GM19438 (cell line): Measurements from ENCODE around the gene DCC.

ENCODE experiments used
- ATAC-seq: cut with Tn5 transposase; IDR thresholded peaks from one replicate; pipeline ENCODE4 v1.9.1; 2021; ENCODE audit warnings: low read depth; ENCODE audit not compliant: unreplicated experiment

DCC gene

GRCh38 chr18:53281406-53281805 is 941.4 kb downstream of the DCC start:
- ATAC-seq: no peak

DNA sequence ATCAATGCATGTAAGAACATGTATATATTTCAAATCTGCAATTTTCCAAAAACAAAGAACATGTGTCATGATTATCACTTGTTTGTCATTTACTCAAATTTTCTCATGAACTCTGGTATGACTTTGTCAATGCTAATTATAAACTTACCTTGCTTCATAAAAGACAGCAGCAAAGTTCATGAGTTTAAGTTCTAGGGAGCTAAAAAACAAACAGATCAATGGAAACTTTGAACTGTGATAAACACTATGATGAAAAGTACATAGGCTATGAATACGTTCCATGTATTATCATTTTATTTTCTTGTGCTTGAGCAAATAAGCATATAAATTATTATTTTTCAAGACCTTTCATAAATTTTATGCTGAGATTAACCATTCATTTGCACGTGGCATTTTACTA is 943.7 kb downstream of the DCC start:
- no peak for ATAC-seq

- no peak for ATAC-seq
Observed at GRCh38 chr18:53305461-53305860, 965.5 kb downstream of the DCC start.

DNA sequence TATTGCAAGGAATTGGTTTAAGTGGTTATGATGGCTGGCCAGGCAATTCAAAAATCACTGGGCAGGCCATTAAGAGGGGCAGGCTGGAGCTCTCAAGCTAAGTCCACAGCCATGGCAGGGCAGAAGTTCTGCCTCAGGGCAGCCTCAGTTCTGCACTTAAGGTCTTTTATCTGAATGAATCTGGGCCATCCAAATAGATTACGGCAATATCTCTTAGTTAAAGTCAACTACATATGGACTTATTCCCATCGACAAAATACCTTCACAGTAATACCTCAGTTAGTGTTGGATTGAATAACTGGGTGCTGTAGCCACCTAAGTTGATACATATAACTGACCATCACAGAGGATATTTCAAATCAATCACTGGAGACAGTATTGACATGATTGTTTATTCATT is 979.6 kb downstream of the DCC start:
- ATAC-seq: no peak

DNA sequence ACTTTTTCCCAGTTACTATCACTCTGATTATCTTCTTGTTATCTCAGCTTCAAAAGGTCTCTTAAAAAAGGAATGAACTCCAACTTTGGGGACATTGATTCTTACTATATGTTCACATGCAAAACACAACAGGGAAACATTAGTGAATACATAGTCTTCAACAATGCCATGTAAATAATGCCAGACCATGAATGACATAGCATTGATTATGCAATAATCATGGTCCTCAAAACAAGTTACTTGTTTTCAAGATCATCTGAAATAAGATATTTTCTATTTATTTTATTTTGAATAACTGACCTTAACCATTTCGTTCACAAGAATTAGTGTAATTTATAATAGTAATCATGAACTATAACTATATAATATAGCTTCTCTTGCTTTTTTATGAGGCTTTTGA is 982.2 kb downstream of the DCC start:
- ATAC-seq: no peak

- no peak for ATAC-seq
Observed at GRCh38 chr18:53324353-53324752, 984.4 kb downstream of the DCC start.

GRCh38 chr18:53360501-53361443 is 1020.8 kb downstream of the DCC start:
- no peak for ATAC-seq

- ATAC-seq: no peak
Observed at GRCh38 chr18:53375621-53376020, 1035.6 kb downstream of the DCC start.

GRCh38 chr18:53380063-53380639 is 1040.2 kb downstream of the DCC start:
- ATAC-seq: no peak

DNA sequence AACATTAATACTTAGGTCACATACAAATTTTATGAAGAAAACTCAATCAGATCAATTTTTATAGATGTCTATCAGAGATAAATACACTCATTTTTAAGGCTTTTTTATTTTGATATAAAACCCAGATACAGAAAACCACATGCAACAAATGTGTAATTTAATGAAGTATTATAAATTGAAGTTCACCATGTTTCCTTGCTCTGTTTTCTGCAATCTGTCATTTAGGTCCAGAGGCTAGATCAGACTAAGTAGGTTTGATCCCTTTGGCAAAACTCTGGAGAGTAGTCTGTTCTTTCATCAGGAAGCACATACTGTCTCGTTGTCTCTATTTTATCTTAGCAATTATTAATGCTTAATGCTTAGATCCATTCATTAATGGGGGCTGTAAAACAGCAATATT is 1042.9 kb downstream of the DCC start:
- ATAC-seq: no peak

- ATAC-seq: no peak
Observed at GRCh38 chr18:53385889-53386288, 1045.9 kb downstream of the DCC start.

- ATAC-seq: no peak
Observed at GRCh38 chr18:53387581-53387980, 1047.6 kb downstream of the DCC start.

DNA sequence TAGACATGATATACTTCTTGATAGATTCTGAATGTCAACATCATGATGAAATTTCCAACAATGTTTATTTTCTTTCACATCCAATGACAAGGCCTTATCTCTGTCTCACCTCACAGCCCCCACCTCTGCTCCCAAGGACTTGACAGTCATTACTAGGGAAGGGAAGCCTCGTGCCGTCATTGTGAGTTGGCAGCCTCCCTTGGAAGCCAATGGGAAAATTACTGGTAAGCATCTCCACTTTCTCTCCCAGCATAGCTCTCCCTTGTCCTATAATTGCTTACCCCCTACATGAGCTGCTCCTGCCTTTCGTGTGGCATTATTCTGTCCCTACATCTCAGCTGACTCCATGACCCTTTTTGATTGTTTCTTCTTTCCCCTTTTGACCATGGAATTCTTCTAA is 1062.7 kb downstream of the DCC start:
- no peak for ATAC-seq

DNA sequence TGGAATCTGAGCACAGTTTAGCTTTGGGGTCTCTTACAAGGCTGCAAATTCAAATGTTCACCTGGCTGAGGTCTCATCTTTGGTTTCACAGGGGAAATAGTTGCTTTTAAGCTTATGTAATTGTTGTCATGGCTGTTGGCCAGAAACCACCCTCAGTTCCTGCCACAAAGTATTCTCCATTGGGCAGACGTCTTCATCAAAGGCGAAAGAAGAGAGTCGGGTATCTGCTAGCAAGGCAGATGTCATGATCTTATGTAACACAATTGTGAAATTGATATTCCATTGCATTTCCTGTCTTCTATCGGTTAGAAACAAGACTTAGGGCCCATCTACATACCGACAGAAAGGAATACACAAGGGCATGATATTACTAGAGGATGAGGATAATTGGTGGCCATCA is 1068.3 kb downstream of the DCC start:
- ATAC-seq: no peak

DNA sequence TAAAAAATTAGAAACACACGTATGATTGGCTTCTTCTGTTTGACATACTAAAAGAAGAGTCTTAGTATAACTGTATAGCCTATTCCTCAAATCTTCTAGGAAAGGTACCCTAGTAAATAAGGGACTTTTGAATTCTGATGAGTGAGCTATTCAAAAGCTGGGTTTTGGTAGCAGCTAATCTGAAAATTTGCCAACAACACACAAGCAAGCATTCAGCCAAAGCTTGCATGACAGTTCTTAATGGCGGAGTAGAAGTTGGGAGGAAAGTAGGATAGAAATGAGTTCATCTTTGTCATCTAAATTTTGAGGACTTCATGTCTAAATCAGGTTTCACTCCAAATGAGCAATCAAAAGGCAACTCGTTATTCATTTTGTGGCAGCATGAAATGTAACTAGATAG is 1071.5 kb downstream of the DCC start:
- ATAC-seq: no peak

- ATAC-seq: no peak
Observed at GRCh38 chr18:53417003-53417402, 1077.0 kb downstream of the DCC start.

DNA sequence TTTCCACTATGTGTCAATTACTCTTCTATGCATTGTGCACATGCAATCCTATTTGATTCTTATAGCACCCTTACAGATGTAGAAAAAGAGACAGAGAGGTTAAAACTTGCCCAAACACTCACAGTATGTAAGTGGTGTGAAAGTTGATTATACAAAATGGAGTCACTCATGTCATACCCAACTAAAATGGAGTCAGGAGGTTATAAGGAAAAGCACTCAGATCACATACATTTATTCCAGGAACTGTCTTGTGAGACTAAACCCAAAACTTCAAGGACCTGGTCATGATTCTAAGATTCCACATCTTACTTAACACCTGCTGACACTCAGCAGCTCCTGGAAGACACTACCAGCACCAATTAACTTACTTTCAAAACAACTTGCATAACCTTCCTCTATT is 1081.9 kb downstream of the DCC start:
- no peak for ATAC-seq

DNA sequence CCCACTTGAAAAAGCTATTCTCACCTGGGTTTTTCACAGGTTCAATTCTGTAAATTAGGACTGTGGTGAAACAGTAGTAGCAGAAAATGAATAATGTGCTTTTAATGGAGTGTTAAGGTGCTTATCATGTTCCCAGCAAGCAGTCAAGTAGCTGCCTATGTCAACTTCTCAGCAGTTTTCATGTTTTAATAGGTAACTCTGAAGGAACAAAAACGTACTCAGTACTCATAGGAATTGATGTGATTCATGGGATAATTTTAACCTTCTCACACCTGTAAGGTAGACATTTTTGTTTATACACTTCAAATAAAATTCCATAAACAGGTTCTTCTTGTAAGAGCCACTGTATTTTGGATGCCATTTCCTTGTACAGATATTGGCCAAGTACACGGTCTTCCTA is 1082.9 kb downstream of the DCC start:
- no peak for ATAC-seq

- ATAC-seq: no peak
Observed at GRCh38 chr18:53426666-53427184, 1086.7 kb downstream of the DCC start.

GRCh38 chr18:53441761-53442414 is 1101.9 kb downstream of the DCC start:
- no peak for ATAC-seq

- no peak for ATAC-seq
Observed at GRCh38 chr18:53442415-53442783, 1102.4 kb downstream of the DCC start.
